Islet of Langerhans (tissue), 1 donor: ENCODE measurements around the gene ZBTB25.

Experiments
- FAIRE-seq: peaks from one replicate; lab custom pipeline; 2011; peaks lifted over from hg19 to GRCh38; lab: Jason Lieb, UNC

ZBTB25 gene

GRCh38 chr14:64515053-64515452 lies 11.4 kb upstream of the ZBTB25 start:
- FAIRE-seq, result no peak

DNA sequence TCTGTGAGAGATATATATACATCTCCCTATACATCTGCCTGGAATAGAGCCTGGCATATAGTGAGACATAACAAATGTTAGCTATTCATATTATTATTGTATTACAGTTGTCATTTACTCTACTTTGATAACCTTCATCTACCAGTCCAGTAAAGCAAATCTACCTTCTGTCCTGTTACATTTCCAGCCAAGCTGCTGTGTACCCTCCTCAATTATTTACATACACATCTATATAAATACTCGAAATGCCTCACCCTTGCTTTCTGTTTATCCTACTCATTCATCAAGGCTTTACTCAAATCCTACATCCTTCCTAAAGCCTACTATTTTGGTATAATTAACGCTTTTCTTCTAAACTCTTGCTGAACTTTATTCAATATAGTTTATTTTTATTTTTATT lies 9.6 kb upstream of the ZBTB25 start:
- FAIRE-seq, result no peak

GRCh38 chr14:64510825-64511671 lies 7.4 kb upstream of the ZBTB25 start:
- peak; percentile 90 for FAIRE-seq

- FAIRE-seq, result no peak
These were observed 5.4 kb upstream of the ZBTB25 start for GRCh38 chr14:64509036-64509435.

- no peak for FAIRE-seq
These were observed 4.7 kb upstream of the ZBTB25 start for GRCh38 chr14:64508215-64508776.

DNA sequence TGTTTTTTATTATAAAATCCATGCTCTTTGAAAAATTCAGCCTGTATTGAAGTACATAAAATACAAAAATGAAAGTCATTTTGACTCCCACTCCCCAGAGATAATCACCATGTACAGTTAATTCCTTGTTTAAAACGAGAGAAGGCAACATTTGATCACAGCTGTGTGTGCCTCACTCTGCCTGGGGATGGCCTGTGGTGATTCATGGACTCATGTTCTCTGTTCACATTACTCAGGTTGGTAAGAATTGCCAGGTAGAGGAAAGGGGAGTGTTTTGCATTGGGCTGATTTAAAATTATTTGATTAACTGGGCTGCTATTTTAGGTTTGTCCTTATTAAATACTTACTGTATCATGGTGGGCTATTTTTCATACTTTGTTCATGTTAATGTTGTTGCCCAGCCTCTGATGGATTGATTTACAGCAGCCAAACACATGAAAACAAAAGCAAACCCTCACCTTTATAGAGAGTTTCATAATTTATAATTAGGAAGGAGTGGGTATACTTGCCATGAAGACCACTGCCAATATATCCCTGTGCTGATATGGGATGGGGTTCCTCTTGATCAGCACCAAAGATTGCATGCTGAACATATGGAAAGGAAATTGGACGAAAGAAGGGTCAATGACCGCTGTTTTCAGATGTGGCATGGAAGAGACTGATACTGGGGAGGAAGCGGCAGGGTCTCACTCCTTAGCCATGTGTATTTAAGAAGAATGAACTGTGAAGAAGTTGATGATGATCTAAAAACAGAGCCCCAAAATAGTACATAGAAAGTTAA lies 3.9 kb upstream of the ZBTB25 start:
- no peak for FAIRE-seq

DNA sequence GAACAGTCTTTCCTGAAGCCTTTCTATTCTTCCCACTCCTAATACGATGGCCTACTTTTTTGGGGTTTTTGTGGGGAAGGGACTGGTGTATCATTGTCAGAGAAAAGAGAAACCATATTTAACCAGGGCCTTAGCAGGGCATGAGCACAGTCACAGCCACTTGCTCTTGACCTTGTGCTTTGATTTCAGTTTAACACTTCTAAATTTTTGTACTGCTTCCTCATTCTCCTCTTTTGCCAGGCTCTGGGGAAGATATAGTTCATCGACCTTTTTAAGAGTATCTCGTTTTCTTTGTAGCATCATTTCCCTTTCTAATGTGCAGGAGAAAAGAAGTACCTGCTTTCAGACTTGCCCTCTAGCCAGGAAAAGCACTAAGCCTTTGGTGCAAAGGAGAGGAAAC lies 3.1 kb upstream of the ZBTB25 start:
- FAIRE-seq, result no peak

- no peak for FAIRE-seq
These were observed 1.5 kb upstream of the ZBTB25 start for GRCh38 chr14:64504897-64505794.

- FAIRE-seq, result no peak
These were observed 765 bp upstream of the ZBTB25 start, which contains the start of gene ZBTB1 for GRCh38 chr14:64504310-64504896. Gene ZBTB1, plus strand, starts transcription at chr14:64504770. Its CDS starts 16,735 bp downstream, at chr14:64521505.

DNA sequence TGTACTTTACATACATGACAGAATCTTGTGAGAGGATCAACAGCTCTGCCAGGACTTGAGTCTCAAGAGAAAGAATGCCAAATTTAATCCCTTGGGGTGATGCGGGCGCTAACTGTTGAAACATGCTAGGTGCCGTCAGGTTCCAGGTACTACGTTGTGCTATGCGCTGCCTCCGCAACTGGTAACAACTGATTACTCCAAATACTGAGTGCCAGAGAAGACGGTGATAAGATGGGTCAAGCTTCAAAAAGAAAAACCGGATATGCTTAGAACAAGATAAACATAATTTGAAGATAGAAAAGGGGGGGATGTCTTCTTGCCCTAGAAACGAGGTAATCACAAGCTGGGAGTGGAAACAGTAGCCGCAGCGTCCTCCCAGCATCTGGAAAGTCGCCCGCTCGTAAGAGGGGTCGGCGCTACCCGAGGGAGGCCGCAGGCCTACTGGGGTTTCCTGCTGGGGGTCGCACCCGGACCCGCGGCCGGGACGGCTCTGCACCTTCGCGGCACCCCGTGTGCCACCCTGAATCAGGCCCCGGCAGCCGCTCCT lies 678 bp downstream of the ZBTB25 start:
- FAIRE-seq, result no peak

DNA sequence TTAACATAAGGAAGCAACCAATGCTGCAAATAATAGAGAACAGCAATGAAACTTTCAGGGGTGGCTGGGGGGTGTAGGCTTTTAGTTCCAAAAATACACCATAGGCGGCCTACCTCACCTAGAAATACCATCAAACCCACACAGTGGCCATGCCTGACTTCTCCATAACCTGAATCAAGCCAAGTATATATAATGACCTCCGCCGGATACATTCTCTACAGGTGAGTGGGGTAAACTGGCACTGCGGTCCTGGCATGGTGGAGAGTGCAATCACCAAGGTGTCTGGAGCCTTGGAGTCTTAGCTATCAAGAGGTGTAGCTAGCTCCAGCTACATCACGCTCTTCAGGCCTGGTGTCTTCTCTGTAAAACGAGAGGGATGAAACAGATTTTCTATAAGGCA lies 1.2 kb downstream of the ZBTB25 start:
- no peak for FAIRE-seq

GRCh38 chr14:64501411-64502171 lies 2.0 kb downstream of the ZBTB25 start:
- no peak for FAIRE-seq

GRCh38 chr14:64500088-64500487 lies 3.5 kb downstream of the ZBTB25 start:
- no peak for FAIRE-seq

DNA sequence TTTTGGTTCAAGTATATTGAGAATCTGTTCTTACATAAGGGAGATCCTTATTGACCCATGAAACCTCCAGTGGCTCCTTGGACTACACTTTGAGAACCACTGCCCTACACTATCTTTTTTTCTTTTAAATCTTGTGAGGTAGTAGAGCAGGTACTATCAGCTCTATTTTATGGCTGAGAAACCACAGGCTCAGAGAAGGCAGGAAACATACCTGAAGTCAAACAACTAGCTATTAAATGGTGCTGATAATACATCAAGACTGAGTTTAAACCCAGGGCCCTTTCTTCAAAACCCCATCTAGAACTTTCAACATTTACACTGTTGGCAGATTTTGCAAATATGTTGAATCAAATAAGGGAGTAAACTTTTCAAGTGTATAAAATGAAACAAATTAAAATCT lies 6.9 kb downstream of the ZBTB25 start:
- no peak for FAIRE-seq

DNA sequence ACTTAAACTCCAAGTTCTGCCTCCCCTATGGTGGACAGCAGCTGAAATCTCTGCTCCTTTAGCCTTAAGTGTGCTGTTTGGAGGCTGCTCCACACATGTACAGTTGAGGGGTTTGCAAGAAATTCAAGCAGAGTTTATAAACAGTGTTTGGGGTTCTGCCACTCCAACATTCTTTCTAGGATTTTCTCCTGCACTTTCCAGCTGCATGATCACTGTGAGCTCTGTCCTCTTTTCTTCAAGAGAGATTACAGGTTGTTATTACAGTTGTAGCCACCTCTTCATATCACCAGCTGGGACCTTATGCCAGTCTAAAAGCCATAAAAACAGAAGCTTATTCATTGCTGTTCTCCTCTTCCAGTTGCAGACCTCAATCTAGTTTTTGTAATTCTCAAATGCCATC lies 8.4 kb downstream of the ZBTB25 start:
- FAIRE-seq, result no peak

GRCh38 chr14:64493455-64493854 lies 10.2 kb downstream of the ZBTB25 start:
- FAIRE-seq, result no peak

- no peak for FAIRE-seq
These were observed 12.0 kb downstream of the ZBTB25 start for GRCh38 chr14:64491637-64492036.

DNA sequence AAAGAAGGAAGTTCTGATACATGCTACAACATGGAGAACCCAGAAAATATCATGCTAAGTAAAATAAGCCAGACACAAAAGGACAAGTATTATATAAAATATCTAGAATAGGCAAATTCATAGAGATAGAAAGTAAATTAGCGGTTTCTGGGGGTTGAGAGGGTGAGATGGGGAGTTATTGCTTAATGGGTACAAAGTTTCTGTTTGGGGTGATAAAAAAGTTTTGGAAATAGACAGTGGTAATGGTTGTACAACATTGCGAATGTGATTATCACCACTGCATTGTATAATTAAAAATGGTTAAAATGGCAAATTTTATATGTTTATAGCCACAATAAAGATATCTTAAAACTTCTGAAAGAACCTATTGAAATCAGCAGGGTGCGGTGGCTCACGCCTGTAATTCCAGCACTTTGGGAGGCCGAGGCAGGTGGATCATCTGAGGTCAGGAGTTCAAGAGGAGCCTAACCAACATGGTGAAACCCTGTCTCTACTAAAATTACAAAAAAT lies 15.0 kb downstream of the ZBTB25 start:
- no peak for FAIRE-seq

- FAIRE-seq, result peak; percentile 95
These were observed 24.9 kb downstream of the ZBTB25 start for GRCh38 chr14:64478634-64479250.

GRCh38 chr14:64476438-64476837 lies 27.2 kb downstream of the ZBTB25 start:
- no peak for FAIRE-seq
